HG02938 (cell line): ENCODE results near the gene RPS19BP1.
"Not testable (repeated sequence)": the region's sequence is repeated elsewhere in the genome, so short reads cannot be mapped to it uniquely, and the experiment has no call there.

Experiments
- ATAC-seq: cut with Tn5 transposase; IDR thresholded peaks from one replicate; pipeline ENCODE4 v1.9.1; 2021; ENCODE audit warnings: mild to moderate bottlenecking, moderate library complexity; ENCODE audit not compliant: unreplicated experiment

Gene RPS19BP1

DNA sequence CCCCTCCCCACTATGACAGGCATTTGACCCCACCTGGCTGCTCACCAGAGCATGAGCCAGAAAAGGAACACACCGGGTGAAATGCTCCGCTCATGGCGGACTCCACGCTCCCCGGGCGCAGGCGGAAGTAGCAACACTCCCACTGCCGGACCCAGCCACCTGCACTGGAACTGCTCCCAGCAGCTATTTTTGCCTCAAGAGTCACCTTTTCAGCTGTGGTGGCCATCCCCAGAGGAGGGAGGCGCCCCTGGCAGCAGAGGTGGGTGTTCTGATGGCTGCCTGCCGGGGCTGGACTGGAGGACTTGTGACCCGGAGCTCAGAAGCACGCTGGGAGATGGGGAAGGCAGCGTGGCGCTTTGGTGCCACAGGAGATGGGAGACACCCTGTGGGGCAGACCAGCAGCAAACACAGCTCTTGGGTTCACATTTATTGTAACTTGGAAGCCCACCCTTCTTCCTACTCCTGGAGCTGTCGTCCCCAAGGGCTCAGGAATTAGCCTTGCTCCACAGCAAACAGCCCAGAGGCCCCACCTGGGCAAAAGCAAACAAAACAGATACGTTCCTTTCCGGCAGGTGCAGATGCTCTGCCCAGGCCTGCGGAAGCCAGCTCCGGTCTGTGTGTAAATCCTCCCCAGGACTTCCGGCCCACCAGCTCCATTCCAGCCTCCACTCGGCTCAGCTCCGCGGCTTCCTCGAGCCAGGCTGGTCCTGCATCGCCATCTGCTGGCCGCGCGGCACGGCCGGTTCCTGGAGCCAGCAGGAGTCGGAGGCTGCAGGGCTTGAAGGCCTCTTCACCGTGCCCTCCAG lies 3.7 kb downstream of the RPS19BP1 start:
- no peak for ATAC-seq

DNA sequence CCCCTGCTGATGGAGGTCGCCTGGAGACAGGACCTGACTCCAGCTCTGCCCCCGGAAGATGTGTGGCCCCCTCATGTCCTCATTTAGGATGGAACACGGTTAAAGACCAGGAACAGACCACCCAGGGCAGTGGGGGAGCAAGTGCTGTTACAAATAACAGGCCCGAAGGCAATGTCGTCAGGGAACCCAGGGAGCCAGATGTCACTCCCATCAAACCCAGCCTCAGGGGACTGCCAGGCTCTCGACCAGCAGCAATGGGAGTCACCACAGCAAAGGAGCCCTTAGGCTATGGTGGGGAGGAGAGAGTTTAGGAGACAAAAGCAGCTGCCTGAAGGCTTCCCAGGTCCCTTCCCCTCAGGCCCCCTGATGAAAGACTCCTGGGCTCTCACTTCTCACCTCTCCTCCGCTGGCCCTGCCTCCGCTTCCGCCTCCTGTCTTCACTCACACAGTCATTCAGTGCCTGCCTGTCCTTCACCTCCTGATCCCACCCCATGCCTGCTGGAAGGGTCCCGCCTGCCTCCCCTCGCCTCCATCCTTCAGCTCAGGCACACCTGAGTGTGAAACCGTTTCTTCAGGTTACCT lies 4.4 kb downstream of the RPS19BP1 start:
- ATAC-seq: no peak

DNA sequence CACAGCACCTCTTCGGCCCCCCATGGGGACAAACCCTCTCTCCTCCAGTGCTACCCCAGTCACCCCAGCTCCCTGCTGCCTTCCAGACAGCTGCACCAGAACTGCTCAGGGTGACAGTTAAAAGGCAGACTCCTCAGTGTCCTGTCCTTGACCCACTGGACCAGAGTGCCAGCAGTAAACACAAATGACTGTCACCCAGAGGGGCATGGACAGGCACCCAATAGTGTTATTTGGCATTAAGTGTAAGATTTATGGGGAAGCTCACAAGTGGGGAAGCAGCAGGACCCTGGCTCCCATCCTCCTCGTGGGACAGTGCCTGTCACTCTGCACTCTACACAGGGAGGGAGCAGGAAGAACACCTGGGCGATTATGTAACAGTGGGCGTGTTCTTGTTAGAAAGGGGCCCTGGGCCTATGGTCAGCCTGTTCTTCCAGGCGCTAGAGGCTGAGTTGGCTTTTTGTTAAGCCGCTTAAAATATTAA lies 5.0 kb downstream of the RPS19BP1 start:
- no peak for ATAC-seq

DNA sequence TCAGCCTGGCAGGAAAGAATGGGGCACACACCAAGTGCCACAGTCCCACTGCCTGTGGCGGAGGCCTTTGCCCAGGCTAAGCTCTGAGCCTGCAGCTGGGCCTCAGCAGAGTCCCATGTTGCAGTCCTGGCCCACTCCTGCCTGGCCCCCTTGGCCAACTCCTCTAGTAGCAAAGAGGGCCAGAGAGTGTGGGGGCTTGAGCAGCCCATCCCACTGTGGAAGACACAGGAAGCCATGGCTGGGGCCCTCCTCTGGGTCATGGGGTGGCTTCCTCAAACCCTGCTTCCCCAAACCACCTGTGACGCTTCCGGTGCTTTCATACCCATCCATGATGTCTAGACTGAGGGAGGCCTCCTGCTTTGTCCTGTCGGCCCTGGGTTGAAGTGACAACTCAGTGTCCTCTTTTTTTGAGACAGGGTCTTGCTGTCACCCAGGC lies 5.8 kb downstream of the RPS19BP1 start:
- no peak for ATAC-seq

DNA sequence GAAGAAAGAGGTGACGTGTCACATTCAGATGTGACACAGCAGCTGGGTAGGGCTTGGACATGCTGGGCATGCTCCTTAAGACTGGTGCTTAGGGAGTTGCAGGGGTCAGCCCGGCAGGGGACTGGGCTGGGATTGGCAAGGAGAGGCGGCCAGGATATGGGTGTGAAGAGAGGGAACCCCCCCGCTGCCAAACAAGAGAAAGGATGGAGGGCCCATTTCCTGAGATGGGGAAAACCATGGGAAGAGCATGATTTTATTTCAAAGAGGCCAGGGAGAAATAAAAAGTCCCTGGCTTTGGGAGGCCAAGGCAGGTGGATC lies 6.9 kb downstream of the RPS19BP1 start:
- no peak for ATAC-seq

DNA sequence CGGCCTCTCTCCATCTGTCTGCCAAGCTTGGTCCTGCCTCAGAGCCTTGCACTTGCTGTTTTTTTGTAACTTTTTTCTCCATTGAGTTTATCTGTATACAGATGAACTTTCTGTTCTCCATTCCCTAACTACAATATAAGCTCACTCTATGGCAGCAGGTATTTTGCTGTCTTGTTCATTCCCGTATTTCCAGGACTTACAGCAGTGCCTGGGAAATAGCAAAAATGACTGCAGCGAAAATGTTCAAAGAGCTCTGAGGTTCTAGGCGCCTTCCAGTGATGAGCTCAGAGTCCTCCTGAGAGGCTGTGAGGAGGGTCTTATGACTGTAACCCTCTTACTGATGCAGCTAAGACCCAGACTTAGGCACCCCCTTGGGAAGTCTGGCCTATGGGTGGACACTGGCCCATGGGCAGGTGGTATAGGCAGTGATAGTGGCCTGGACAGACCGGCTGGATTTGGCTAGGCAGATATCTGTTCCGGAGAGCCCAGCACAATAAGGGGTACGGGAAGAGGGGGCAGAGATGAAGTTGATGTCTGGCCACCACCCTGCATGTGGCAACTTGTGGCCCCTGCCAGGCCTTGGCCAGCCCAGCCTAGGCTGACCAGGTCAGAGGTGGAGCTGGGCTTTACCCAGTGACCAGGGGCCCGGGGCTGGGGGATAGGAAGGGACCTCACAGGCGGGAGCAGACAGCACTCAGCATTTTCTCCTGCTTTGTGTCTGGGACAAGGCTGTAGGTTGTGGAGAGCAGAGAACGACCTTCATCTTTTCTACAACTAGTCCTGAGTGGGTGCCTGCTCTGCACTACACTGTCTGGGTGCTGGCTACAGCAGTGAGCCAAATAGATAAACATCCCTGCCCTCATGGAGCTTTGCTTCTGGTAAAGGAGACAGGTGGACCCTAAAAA lies 7.5 kb downstream of the RPS19BP1 start:
- ATAC-seq: no peak

DNA sequence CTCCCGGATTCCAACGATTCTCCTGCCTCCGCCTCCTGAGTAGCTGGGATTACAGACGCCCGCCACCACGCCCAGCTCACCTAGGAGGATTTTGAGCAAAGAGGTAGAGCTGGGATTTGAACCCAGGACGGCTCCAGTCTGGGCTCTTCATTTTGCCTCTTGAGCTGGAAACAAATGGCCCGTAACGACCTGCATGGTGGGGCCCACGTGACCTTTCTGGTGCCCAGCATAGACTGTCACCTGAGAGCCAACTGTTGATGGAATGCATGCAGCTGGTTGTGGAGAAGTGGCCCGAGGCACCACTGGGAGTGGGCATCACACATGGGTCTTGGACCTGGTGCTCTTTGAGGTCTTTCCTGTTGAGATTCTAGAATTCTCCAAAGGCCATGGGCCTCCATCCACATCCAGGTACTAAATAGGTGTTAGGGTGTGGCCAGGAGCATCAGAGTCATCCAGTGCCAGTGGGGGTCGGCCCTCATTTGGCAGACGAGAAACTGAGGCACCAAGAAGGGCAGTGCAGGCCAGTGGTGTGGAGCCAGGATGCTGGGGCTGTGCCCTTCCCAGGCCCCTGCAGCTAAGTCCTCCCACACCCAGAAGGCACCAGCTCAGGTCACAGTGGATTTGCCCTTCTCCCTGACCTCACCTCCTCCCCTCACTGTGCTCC lies 8.3 kb downstream of the RPS19BP1 start:
- no peak for ATAC-seq

DNA sequence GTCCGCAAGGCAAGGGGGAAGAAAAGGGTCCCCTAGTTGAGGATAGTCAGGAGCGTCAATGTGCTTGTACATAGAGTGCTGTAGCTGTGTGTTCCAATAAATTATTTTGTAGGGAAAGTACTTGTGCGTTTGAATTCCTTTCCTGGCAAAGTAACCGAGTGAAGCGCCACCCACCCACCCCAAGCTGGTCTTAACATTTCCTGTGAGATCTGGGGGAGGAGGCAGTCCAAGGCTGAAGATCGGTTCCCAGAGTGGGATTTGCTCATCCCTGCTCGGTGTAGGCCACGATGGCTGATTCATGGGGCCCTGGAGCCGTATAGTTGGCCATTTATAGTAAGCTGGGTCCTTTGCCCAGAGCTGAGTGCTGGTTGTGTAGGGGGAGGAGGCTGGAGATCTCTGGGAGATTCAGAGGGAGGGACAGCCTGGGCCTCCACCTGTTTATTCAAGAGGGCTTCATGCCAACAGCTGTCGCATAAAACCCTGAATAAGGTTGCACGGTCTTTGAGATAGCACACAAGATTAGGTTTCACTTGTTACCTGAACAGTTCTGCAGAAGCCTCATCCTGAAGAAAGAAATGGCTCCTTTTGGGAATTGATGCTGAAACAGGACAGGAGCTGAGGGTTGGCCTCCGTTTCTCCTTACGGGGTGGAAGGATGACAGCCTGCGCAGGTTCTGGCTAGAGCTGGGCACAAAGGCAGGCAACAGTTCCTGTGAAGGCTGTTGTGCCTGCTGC lies 9.8 kb downstream of the RPS19BP1 start:
- no peak for ATAC-seq

DNA sequence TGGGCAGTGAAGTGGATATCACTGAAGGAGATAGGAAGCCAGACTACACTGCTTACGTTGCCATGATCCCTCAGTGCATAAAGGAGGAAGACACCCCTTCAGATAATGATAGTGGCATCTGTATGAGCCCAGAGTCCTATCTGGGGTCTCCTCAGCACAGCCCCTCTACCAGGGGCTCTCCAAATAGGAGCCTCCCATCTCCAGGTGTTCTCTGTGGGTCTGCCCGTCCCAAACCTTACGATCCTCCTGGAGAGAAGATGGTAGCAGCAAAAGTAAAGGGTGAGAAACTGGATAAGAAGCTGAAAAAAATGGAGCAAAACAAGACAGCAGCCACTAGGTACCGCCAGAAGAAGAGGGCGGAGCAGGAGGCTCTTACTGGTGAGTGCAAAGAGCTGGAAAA lies 10.5 kb downstream of the RPS19BP1 start:
- not testable (repeated sequence) for ATAC-seq

DNA sequence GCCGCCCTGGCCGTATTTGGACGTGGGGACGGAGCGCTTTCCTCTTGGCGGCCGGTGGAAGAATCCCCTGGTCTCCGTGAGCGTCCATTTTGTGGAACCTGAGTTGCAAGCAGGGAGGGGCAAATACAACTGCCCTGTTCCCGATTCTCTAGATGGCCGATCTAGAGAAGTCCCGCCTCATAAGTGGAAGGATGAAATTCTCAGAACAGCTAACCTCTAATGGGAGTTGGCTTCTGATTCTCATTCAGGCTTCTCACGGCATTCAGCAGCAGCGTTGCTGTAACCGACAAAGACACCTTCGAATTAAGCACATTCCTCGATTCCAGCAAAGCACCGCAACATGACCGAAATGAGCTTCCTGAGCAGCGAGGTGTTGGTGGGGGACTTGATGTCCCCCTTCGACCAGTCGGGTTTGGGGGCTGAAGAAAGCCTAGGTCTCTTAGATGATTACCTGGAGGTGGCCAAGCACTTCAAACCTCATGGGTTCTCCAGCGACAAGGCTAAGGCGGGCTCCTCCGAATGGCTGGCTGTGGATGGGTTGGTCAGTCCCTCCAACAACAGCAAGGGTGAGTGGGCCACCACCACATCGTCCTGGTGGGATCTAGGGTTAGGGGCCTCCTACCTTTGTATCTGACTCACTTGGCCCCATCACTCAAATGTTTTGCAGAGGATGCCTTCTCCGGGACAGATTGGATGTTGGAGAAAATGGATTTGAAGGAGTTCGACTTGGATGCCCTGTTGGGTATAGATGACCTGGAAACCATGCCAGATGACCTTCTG lies 11.3 kb downstream of the RPS19BP1 start:
- not testable (repeated sequence) for ATAC-seq

DNA sequence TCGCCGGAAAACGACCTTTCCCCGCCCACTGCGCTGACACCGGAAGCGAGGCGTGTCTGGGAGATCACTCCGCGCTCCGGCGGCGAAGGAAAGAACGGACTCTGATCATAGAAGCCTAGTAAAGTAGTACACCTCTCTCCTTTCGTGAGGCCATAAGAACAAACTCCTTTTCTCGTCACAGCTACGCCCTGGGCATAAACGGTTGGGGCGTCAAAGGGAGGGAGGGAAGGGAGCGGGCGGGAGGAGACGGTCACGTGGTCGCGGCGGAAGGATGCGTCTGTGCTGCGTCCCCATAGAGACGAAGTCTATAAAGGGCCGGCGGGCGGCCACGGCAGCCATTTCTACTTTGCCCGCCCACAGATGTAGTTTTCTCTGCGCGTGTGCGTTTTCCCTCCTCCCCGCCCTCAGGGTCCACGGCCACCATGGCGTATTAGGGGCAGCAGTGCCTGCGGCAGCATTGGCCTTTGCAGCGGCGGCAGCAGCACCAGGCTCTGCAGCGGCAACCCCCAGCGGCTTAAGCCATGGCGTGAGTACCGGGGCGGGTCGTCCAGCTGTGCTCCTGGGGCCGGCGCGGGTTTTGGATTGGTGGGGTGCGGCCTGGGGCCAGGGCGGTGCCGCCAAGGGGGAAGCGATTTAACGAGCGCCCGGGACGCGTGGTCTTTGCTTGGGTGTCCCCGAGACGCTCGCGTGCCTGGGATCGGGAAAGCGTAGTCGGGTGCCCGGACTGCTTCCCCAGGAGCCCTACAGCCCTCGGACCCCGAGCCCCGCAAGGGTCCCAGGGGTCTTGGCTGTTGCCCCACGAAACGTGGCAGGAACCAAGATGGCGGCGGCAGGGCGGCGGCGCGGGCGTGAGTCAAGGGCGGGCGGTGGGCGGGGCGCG lies 12.1 kb downstream of the RPS19BP1 start, which contains the start of gene ATF4:
TSS of gene ATF4 (plus strand) at position 337 of the 880 bp plus-strand sequence. CDS start 884 bp downstream, outside the sequence.
- peak; percentile 39 for ATAC-seq

DNA sequence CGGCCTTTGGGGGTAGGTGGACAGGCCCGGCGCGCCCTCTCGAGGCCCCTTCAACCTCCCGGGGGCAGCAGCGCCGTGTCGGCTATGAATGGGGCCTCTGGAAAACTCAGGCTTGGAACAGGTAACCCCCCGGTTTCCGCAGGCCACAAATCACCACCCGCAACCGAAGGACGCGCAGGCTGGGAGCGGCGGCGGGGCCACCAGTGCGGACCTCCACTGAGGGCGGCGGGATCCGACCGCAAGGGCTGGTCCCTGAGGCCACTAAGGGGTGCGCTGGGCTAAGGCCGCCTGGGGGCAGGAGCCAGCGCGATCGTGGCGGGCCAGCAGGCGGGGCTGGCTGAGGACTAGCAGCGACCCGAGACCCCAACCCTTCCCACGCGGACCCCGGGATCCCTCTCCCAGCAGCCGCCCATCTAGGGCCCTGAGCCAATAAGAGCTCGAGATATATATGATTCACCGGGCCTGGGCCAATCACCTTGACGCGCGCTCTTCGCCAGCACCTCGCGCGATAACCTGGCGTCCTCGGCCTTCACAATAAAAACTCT lies 12.8 kb downstream of the RPS19BP1 start:
- peak; percentile 73 for ATAC-seq

DNA sequence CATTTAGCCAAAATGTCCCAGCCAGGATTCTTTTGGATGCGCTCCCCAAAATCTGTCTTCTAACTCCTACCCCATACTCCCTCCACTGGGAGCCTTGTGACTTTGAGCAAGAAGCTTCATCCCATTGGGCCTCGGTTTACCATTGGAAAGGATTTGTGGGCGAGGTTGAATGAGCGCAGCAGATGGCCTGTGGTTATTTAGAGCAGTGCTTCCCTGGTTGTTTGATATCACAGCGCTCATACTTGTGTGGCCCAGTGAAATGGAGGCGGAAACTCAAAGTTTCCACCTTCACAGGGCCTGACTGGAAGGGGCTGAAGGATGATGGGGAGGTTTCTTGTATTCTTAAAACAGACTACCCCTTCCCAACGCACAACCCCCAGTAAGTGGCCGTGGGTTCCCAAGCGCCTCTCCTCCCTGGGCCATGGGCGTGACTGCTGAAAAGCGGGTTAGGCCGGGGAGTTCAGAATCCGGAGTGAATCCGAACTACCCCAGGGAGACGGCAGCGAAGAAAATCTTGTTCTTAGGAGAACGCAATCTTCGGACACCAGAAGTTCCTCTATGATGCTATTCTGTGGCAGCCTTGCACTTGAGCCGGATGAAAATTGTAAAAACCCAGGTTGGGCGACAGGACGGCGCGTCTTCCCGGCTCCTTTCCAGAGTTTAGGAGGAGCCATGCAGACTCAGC lies 13.4 kb downstream of the RPS19BP1 start:
- no peak for ATAC-seq

DNA sequence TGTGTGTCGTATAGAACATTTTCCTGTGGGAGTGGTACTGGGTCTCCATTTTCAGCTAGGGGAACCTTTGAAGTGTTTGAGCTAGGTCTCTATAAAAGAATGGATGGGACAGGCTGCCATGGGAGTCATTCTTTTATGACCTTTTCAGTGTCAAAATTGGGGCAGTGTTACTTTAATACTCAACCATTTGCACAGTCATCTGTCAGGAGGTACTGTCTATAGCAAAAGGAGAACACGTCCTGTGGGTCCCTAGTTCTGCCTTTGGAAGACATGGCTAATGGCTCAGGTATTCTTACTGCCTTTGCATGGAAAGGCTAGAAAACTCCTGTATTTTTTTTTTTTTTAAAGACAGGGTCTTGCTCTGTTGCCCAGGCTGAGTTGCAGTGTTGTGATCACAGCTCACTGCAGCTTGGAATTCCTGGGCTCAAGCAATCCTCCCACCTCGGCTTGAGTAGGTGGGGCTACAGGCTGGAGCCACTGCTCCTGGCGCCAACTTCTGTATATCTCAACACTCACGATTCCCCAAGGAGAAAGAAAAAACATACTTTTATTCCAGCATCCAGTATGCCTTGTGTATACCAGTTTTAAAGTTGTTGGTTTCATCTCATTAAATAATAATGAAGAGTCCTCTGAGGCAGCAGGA lies 14.3 kb downstream of the RPS19BP1 start:
- no peak for ATAC-seq

DNA sequence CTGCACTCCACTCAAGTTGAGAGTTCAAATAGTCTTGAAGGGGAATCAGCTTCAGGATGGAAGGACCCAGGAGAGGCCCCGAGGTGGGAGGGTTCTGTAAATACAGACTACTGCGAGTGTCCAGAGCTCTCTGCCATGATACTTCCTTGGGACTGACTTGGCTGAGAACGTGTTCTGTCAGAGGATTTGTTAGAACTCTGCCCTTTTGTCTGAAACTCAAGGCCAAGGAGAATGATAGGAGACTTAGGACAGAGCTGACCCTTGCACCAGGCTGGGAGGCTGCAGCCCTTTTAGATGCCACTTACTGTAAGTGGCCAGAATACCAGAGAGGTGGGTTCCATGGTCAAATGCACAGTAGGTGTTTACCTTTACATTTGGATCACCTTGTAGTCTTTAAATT lies 15.1 kb downstream of the RPS19BP1 start:
- ATAC-seq: no peak

DNA sequence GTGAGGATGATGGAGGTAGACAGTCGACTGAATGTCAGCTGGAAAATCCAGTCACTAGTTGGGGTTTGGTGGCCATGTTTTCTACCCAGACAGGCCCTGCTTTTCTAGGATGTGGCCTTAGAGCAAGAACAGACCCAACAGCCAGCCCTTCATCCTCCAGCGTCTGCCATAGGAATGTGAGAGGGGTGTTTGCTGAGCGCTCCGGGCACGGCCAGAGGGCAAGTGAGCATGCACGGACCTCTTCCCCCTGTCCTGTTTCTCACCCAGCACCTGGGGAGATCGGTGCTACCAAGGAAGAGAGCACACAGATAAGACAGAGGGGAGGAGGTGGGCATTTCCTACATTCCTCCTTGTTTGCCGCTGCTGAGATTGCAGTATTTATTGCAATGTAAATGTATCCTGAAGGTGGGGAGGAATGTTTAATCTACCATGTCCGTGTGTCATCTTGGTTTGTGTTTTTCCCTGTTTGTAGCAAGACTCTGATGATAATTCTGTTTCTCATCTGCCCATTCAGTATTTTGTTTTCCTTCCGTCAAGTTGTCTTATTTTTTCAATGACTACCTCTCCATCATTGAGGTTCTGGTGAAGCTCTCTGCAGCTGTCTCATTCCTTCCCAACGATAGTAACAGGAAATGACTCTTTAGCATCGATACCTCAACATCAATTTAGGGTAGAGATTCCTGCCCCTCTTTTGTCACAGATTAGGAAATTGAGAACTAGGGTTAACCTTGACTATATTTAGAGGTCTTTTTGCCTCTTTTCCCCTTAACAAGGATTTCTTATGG lies 17.1 kb downstream of the RPS19BP1 start:
- ATAC-seq: no peak
